HG03095 (cell line): ENCODE measurements around the gene CD47.

ENCODE experiments used
- ATAC-seq: cut with Tn5 transposase; IDR thresholded peaks from one replicate; pipeline ENCODE4 v1.9.1; 2021; ENCODE audit warnings: moderate library complexity; ENCODE audit not compliant: unreplicated experiment

The CD47 gene

GRCh38 chr3:108118038-108118768 is 27.4 kb upstream of the CD47 start:
- ATAC-seq = no peak

GRCh38 chr3:108117241-108117775 is 26.5 kb upstream of the CD47 start:
- ATAC-seq = no peak

- no peak for ATAC-seq
Observed at GRCh38 chr3:108114423-108115065, 23.7 kb upstream of the CD47 start.

GRCh38 chr3:108113975-108114374 is 23.1 kb upstream of the CD47 start:
- ATAC-seq = no peak

DNA sequence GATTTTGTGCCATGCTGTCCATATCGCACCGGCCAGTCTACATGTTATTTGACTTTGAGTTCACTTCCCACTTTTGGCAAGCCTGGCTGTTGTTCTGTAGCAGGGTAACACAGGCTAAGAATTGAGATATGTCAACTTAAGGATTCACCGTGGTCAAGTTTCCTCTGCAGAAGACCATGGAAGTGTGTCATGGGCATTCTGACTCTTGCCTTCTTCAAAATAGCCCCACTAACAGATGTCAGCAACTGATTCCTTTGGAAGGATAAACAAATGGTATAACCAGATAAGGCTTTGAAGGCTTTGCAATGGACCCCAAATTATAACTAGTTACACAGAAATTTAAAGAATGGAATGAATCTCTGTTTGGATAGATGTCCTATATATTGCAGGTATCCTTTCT is 20.1 kb upstream of the CD47 start:
- ATAC-seq = no peak

- ATAC-seq = no peak
Observed at GRCh38 chr3:108108416-108108815, 17.6 kb upstream of the CD47 start.

GRCh38 chr3:108106449-108106848 is 15.6 kb upstream of the CD47 start:
- ATAC-seq = no peak

DNA sequence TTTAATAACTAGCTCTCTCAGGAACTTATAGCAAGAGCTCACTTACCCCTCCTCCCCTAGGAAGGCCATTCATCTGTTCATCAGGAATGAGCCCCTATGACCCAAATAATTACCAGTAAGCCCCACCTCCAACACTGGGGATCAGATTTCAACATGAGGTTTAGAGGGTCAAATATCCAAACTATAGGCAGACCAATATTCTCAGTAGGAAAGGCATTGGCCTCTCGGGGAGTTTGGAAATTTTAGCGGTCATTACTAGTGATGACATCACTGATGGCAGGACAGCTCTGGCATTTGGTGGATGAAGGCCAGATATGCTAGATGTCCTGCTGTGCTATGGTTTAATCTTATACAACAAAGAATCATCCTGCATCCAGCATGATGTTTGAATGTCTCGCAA is 15.2 kb upstream of the CD47 start:
- ATAC-seq = no peak

GRCh38 chr3:108103886-108104797 is 13.3 kb upstream of the CD47 start:
- ATAC-seq = no peak

DNA sequence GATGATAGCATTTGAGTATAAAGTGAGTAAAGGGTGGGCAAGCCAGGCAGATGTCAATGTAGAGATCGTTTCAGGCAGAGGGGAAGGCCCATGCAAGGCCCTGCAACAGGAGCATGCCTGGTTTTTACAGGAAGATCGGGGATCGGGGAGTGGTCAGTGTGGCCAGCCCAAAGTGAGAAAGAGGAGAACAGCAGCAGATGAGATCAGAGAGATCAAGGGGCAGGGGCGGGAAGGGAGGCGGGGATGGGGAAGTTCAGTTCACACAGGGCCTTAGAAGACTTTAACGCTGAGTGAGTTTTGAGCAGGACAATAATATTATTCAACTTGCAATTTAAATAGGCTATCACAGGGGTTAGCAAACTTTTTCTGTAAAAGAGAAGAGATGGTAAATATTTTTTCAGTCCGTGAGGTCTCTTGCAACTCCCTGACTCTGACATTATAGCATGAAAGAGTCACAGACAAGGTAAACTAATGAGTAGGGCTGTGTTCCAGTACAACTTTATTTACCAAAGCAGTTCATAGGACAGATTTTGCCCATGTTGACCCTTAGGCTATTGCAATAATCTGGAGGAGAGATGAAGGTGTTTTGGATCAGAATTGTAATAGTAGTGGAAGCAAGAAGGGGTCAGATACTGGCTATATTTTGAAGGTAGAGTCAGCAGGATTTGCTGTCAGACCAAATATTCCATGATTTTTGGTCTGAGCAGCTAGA is 12.4 kb upstream of the CD47 start:
- no peak for ATAC-seq

DNA sequence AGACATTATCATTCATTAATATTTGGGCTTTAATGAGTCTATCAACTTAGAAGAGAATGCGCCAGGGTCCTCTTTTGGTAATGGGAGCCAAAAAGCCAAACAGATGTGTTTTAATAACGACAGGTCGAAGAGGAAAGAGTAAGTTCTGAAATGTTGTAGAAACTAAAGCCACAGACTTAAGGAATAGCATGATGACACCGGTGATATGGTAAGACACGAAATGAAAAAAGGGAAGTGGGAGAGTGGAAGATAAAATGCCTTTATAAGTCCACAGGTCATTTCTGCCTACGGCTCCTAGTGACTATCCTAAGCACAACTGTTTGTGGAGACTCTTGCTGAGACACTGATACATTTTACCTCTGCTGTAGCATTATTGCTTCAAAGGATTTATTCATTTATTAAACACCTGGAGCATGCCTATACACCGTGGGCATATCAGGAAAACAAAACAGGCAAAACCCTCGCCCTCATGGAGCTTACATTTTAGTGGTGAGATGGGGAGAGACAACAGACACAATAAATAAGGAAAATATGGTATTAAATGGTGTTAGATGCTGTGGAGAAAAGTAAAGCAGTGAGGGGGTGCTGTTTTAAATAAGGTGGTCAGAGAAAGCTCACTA is 11.7 kb upstream of the CD47 start:
- ATAC-seq = no peak

DNA sequence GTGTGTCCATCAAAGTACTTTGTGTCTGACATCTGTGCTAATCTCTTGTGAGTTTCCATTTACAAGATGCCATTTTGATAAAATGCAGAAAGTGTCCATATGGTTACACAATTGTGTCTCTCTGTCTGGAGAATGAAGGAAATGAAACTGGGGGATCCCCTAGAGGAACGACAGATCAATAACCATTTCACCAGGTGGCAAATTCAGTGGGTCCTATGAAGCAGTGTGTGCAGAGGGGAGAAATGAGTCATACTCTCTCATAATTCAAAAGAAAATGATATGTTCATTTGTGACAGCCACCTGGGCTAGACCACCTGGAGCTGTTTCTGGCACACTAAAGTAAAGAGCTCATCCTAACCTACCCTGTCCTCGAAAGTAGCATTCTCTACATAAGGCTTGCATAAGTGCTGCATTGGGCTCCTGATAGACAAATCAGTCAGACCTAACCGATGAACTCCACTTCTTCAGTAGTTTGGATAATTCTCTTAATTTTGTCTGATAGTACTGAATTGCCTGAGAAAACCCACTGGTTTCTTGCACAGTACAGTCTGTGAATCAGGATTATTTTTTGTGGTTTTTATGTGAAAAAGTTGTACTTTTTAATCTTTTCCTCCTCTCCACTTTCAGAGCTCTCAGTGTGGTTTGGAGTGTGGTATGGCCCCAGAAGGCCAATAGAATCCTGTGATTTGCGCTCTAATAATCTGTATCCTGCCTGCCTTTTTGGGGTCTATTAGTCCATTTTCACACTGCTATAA is 10.3 kb upstream of the CD47 start:
- peak; percentile 88 for ATAC-seq

- peak; percentile 16 for ATAC-seq
Observed at GRCh38 chr3:108099679-108100428, 9.0 kb upstream of the CD47 start.

GRCh38 chr3:108099244-108099643 is 8.4 kb upstream of the CD47 start:
- no peak for ATAC-seq

- no peak for ATAC-seq
Observed at GRCh38 chr3:108098003-108098370, 7.2 kb upstream of the CD47 start.

- no peak for ATAC-seq
Observed at GRCh38 chr3:108097322-108098002, 6.6 kb upstream of the CD47 start.

DNA sequence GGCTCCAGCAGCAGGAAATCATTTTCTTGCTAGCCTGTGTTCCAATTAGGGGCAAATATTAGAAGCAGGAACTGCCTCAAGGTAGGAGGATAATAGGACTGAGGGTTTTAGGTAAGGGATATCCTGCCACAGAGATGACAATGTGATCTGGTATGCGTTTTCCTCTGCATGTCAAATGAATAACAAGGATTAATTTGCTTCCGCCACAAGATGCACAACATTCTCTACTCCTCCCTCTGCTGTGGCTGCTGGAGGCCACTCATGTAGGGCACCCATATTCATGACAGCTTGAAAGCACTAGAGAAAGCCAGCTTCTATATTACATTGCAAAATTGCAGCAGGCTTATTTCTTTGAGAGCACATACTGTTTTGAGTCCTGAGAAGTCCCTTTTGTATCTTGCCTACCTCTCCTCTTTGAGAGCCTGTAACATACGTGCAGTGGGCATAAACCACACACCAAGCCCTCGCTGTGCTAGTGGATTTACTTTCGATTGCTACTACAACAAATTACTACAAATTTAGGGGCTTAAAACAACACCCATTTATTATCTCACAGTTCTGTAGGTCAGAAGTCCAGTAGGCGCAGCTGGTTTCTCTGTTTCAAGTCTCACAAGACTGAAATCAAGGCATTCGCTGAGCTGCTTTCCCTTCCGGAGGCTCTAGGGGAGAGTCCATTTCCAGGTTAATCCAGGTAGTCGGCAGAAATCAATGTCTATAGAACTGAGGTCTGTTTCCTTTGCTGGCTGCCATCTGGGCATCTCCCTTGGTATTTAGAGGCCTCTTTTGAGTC is 5.9 kb upstream of the CD47 start:
- ATAC-seq = no peak

- no peak for ATAC-seq
Observed at GRCh38 chr3:108093616-108094015, 2.8 kb upstream of the CD47 start.
